ENCODE data around the gene ZNF106. TPM values are rescaled to one million over a fixed set of nuclear protein-coding genes. Genes with fewer than 3 reads are reported as not detected.

The ZNF106 gene
- total RNA-seq, 1 donor from 2014 or later = 62.8 TPM

- intact Hi-C loops (cut with micrococcal nuclease) = loop anchor here (5.0 to 10.0 kb wide), 2 partner anchors 109 to 236 kb away; partner anchors contain the start of gene CDAN1
- peaks cover 58% of the 10 kb centered on the region for H3K4me1 Mint-ChIP-seq (ENCODE audit: low read depth)
- no peak for DNase-seq (ENCODE audit: low spot score)
- no peaks in the 10 kb centered on the region for H3K9me3 Mint-ChIP-seq
- H3K27me3 Mint-ChIP-seq (ENCODE audit: insufficient read depth) = no peaks in the 10 kb centered on the region
- H3K4me3 Mint-ChIP-seq = peak overlapping the region; percentile 25
- H3K27ac Mint-ChIP-seq = peak overlapping the region; percentile 23
- H3K36me3 Mint-ChIP-seq (ENCODE audit: low read depth) = peaks cover 7% of the 10 kb centered on the region
Measured at GRCh38 chr15:42498212-42499068, 7.5 kb upstream of the ZNF106 start.

- DNase-seq (ENCODE audit: low spot score) = peak; percentile 84
- H3K9me3 Mint-ChIP-seq = no peaks in the 10 kb centered on the region
- H3K27ac Mint-ChIP-seq = peak within 1 kb of the TSS; percentile 89
- peak within 1 kb of the TSS; percentile 100 for H3K4me3 Mint-ChIP-seq
- H3K27me3 Mint-ChIP-seq (ENCODE audit: insufficient read depth) = no peaks in the 10 kb centered on the region
- H3K4me1 Mint-ChIP-seq (ENCODE audit: low read depth) = peaks cover 60% of the 10 kb centered on the region
- intact Hi-C loops (cut with micrococcal nuclease) = loop anchor here (1.0 to 10.0 kb wide), 5 partner anchors 53 to 426 kb away; partner anchors contain the start of genes CDAN1, HAUS2 and LRRC57
- peaks cover 7% of the 10 kb centered on the region for H3K36me3 Mint-ChIP-seq (ENCODE audit: low read depth)
Measured at GRCh38 chr15:42495361-42496212, 4.6 kb upstream of the ZNF106 start, which contains the start of gene SNAP23. Gene SNAP23 (plus strand): TSS chr15:42495634. CDS start chr15:42511847, 16,213 bp downstream.

GRCh38 chr15:42494998-42495360 is 4.0 kb upstream of the ZNF106 start:
- DNase-seq (ENCODE audit: low spot score) = peak; percentile 24
- peaks cover 7% of the 10 kb centered on the region for H3K36me3 Mint-ChIP-seq (ENCODE audit: low read depth)
- H3K27me3 Mint-ChIP-seq (ENCODE audit: insufficient read depth) = no peaks in the 10 kb centered on the region
- H3K4me1 Mint-ChIP-seq (ENCODE audit: low read depth) = peaks cover 65% of the 10 kb centered on the region
- H3K27ac Mint-ChIP-seq = peak overlapping the region; percentile 89
- no peaks in the 10 kb centered on the region for H3K9me3 Mint-ChIP-seq
- peak overlapping the region; percentile 100 for H3K4me3 Mint-ChIP-seq
- intact Hi-C loops (cut with micrococcal nuclease) = loop anchor here (1.0 to 10.0 kb wide), 5 partner anchors 53 to 426 kb away; partner anchors contain the start of genes CDAN1, HAUS2 and LRRC57

GRCh38 chr15:42493679-42494078 is 2.7 kb upstream of the ZNF106 start:
- H3K4me1 Mint-ChIP-seq (ENCODE audit: low read depth) = peaks cover 54% of the 10 kb centered on the region
- no peaks in the 10 kb centered on the region for H3K9me3 Mint-ChIP-seq
- peak overlapping the region; percentile 45 for H3K4me3 Mint-ChIP-seq
- DNase-seq (ENCODE audit: low spot score) = no peak
- peaks cover 7% of the 10 kb centered on the region for H3K36me3 Mint-ChIP-seq (ENCODE audit: low read depth)
- peak overlapping the region; percentile 2 for H3K27ac Mint-ChIP-seq
- intact Hi-C loops (cut with micrococcal nuclease) = loop anchor here (10.0 kb wide), 1 partner anchor 241 kb away; the partner anchor contains the start of gene CDAN1
- no peaks in the 10 kb centered on the region for H3K27me3 Mint-ChIP-seq (ENCODE audit: insufficient read depth)

- H3K36me3 Mint-ChIP-seq (ENCODE audit: low read depth) = peaks cover 9% of the 10 kb centered on the region
- DNase-seq (ENCODE audit: low spot score) = no peak
- no peaks in the 10 kb centered on the region for H3K9me3 Mint-ChIP-seq
- H3K27ac Mint-ChIP-seq = peak overlapping the region; percentile 99
- H3K27me3 Mint-ChIP-seq (ENCODE audit: insufficient read depth) = no peaks in the 10 kb centered on the region
- intact Hi-C loops (cut with micrococcal nuclease) = loop anchor here (1.0 to 10.0 kb wide), 4 partner anchors 57 to 243 kb away; partner anchors contain the start of genes CDAN1, GANC, HAUS2 and LRRC57
- H3K4me3 Mint-ChIP-seq = peak overlapping the region; percentile 99
- peaks cover 52% of the 10 kb centered on the region for H3K4me1 Mint-ChIP-seq (ENCODE audit: low read depth)
Measured at GRCh38 chr15:42491539-42492225, 741 bp upstream of the ZNF106 start.

- H3K27ac Mint-ChIP-seq = peak overlapping the region; percentile 99
- H3K4me3 Mint-ChIP-seq = peak overlapping the region; percentile 99
- no peaks in the 10 kb centered on the region for H3K27me3 Mint-ChIP-seq (ENCODE audit: insufficient read depth)
- peaks cover 5% of the 10 kb centered on the region for H3K36me3 Mint-ChIP-seq (ENCODE audit: low read depth)
- H3K9me3 Mint-ChIP-seq = no peaks in the 10 kb centered on the region
- H3K4me1 Mint-ChIP-seq (ENCODE audit: low read depth) = peaks cover 38% of the 10 kb centered on the region
- no peak for DNase-seq (ENCODE audit: low spot score)
- intact Hi-C loops (cut with micrococcal nuclease) = loop anchor here (10.0 kb wide), 1 partner anchor 245 kb away; the partner anchor contains the start of gene CDAN1
Measured at GRCh38 chr15:42490291-42490670, 660 bp downstream of the ZNF106 start.

- H3K27ac Mint-ChIP-seq = peak overlapping the region; percentile 15
- no peaks in the 10 kb centered on the region for H3K9me3 Mint-ChIP-seq
- H3K4me3 Mint-ChIP-seq = no peak overlapping the region
- no peaks in the 10 kb centered on the region for H3K27me3 Mint-ChIP-seq (ENCODE audit: insufficient read depth)
- intact Hi-C loops (cut with micrococcal nuclease) = no loop called here
- no peak for DNase-seq (ENCODE audit: low spot score)
- H3K4me1 Mint-ChIP-seq (ENCODE audit: low read depth) = peaks cover 20% of the 10 kb centered on the region
- peaks cover 15% of the 10 kb centered on the region for H3K36me3 Mint-ChIP-seq (ENCODE audit: low read depth)
Measured at GRCh38 chr15:42483677-42484076, 7.3 kb downstream of the ZNF106 start.

GRCh38 chr15:42482701-42483100 is 8.2 kb downstream of the ZNF106 start:
- Mint-ChIP-seq H3K27me3 (ENCODE audit: insufficient read depth) (no peaks in the 10 kb centered on the region), H3K4me1 (ENCODE audit: low read depth) (peaks cover 11% of the 10 kb centered on the region), H3K4me3 (no peak overlapping the region), H3K27ac (no peak overlapping the region), H3K36me3 (ENCODE audit: low read depth) (peaks cover 11% of the 10 kb centered on the region), H3K9me3 (no peaks in the 10 kb centered on the region)
- no peak for DNase-seq (ENCODE audit: low spot score)
- intact Hi-C loops (cut with micrococcal nuclease) = no loop called here

- no peak for DNase-seq (ENCODE audit: low spot score)
- Mint-ChIP-seq H3K4me3 (no peak overlapping the region), H3K27ac (no peak overlapping the region), H3K36me3 (ENCODE audit: low read depth) (peaks cover 6% of the 10 kb centered on the region), H3K9me3 (no peaks in the 10 kb centered on the region), H3K27me3 (ENCODE audit: insufficient read depth) (no peaks in the 10 kb centered on the region), H3K4me1 (ENCODE audit: low read depth) (peaks cover 5% of the 10 kb centered on the region)
- intact Hi-C loops (cut with micrococcal nuclease) = loop anchor here (5.0 kb wide), 1 partner anchor 203 kb away; the partner anchor contains the start of genes GANC and TMEM87A
Measured at GRCh38 chr15:42474827-42475226, 16.1 kb downstream of the ZNF106 start.

GRCh38 chr15:42471002-42471401 is 19.9 kb downstream of the ZNF106 start:
- intact Hi-C loops (cut with micrococcal nuclease) = loop anchor here (1.0 to 5.0 kb wide), 2 partner anchors 179 to 199 kb away; partner anchors contain the start of genes GANC and TMEM87A
- H3K4me1 Mint-ChIP-seq (ENCODE audit: low read depth) = peaks cover 5% of the 10 kb centered on the region
- H3K9me3 Mint-ChIP-seq = no peaks in the 10 kb centered on the region
- DNase-seq (ENCODE audit: low spot score) = no peak
- peaks cover 8% of the 10 kb centered on the region for H3K36me3 Mint-ChIP-seq (ENCODE audit: low read depth)
- no peak overlapping the region for H3K4me3 Mint-ChIP-seq
- no peak overlapping the region for H3K27ac Mint-ChIP-seq
- H3K27me3 Mint-ChIP-seq (ENCODE audit: insufficient read depth) = no peaks in the 10 kb centered on the region

- Mint-ChIP-seq H3K27ac (no peak overlapping the region), H3K27me3 (ENCODE audit: insufficient read depth) (no peaks in the 10 kb centered on the region), H3K4me1 (ENCODE audit: low read depth) (no peaks in the 10 kb centered on the region), H3K36me3 (ENCODE audit: low read depth) (peaks cover 10% of the 10 kb centered on the region), H3K4me3 (no peak overlapping the region), H3K9me3 (no peaks in the 10 kb centered on the region)
- DNase-seq (ENCODE audit: low spot score) = no peak
- intact Hi-C loops (cut with micrococcal nuclease) = no loop called here
Measured at GRCh38 chr15:42465520-42466259, 25.3 kb downstream of the ZNF106 start.

All from activated T-helper 1 cell treated with anti-CD3 and anti-CD28 coated beads, Interleukin-12 subunit alpha, Interleukin-12 subunit beta, Interleukin-2, Interleukin-4 antibody, amounts not matched to agents 30 ng/mL and 10 ng/mL and 1 ng/mL, durations not matched to agents 14 hours and 24 hours and 36 hours (primary cell).